PC-9 (cell line): ENCODE data around the gene PRR20C.
"Not testable (repeated sequence)": the region's sequence is repeated elsewhere in the genome, so short reads cannot be mapped to it uniquely, and the experiment has no call there.

Experiments used
- CTCF ChIP-seq: fragments of 200-600 bp; sonication (generic); conservative IDR thresholded peaks from 2 replicates; pipeline ENCODE4 v1.6.1; 2017; ENCODE audit warnings: mixed run types, antibody characterized with exemption, mild to moderate bottlenecking, moderate library complexity
- EZH2 ChIP-seq: fragments of 200-600 bp; sonication (generic); IDR thresholded peaks from 2 replicates; pipeline ENCODE4 v1.8.0; 2017; ENCODE audit warnings: antibody characterized with exemption, low read depth

GRCh38 chr13:57166897-57167296 lies 13.0 kb downstream of the PRR20C start, which contains the start of gene PRR20E:
- not testable (repeated sequence) for TF ChIP-seq CTCF, EZH2
